Mammary epithelial cell (primary cell): ENCODE measurements around the gene EMCN.

Experiments
- EZH2 ChIP-seq: IDR thresholded peaks from 2 replicates; pipeline ENCODE4 v1.6.1; 2012; ENCODE audit warnings: low read length, inconsistent platforms, borderline replicate concordance
- TF ChIP-seq, protein P1 (sequence below), 2 donors: IDR thresholded peaks in 1 of 2; conservative IDR thresholded peaks in 1 of 2; 2 replicates each; pipeline ENCODE4 v1.5.1; 2011 to 2012; ENCODE audit warnings: inconsistent platforms in 2 of 2, low read length in 2 of 2, mild to moderate bottlenecking in 2 of 2, control low read depth in 1 of 2, low read depth in 1 of 2; ENCODE audit not compliant: insufficient read depth in 1 of 2; ENCODE audit errors: extremely low read depth in 1 of 2

DNA sequence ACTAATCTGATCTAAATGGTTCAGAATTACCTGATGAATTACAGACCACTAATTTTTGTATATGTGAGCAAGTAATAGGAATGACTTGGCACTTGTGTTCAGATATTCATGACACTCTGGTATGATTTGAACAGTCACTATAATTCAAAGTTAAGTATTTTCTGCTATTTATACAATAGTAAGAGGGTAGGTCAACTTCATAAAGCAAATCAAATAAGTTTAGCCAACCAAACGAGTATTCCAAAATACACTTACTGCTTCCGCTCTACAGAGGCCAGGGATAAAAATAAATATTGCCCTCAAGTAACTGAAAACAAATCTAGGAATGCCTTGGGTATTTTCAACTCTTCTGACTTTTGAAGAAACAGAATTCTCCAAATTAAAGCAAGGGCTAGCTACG, 9.1 kb downstream of the EMCN start:
- TF ChIP-seq, protein P1, sequence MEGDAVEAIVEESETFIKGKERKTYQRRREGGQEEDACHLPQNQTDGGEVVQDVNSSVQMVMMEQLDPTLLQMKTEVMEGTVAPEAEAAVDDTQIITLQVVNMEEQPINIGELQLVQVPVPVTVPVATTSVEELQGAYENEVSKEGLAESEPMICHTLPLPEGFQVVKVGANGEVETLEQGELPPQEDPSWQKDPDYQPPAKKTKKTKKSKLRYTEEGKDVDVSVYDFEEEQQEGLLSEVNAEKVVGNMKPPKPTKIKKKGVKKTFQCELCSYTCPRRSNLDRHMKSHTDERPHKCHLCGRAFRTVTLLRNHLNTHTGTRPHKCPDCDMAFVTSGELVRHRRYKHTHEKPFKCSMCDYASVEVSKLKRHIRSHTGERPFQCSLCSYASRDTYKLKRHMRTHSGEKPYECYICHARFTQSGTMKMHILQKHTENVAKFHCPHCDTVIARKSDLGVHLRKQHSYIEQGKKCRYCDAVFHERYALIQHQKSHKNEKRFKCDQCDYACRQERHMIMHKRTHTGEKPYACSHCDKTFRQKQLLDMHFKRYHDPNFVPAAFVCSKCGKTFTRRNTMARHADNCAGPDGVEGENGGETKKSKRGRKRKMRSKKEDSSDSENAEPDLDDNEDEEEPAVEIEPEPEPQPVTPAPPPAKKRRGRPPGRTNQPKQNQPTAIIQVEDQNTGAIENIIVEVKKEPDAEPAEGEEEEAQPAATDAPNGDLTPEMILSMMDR (conservative IDR thresholded peaks at IDR 0.05 in 1 of 2, IDR thresholded peaks at IDR 0.05 in 1 of 2; ENCODE audit: extremely low read depth in 1 of 2, insufficient read depth in 1 of 2, low read depth in 1 of 2, low read length in 2 of 2) = no peak
- TF ChIP-seq EZH2 = no peak
